GM10248 (cell line): ENCODE measurements around the gene OSTN.

Experiments used
- CTCF ChIA-PET: fragments of 300-600 bp; sonication (Branson Sonifier 250); formaldehyde crosslinking; extraction: SDS; loops from one replicate; lab custom pipeline; 2021; ENCODE audit warnings: antibody characterized with exemption; lab: Yijun Ruan, JAX
- POLR2A ChIA-PET: fragments of 350-650 bp; sonication (Branson Sonifier 250); formaldehyde crosslinking; extraction: SDS; loops from one replicate; lab custom pipeline; 2020; ENCODE audit warnings: antibody characterized with exemption; lab: Yijun Ruan, JAX
- DNase-seq: peaks from one replicate; pipeline ENCODE4 v3.0.0; 2012; ENCODE audit errors: extremely low spot score
- CTCF ChIP-seq: IDR thresholded peaks from 2 replicates; pipeline ENCODE4 v1.5.1; 2012; ENCODE audit warnings: mild to moderate bottlenecking, low read depth; ENCODE audit errors: extremely low read depth, missing control alignments, control extremely low read depth

Gene OSTN

GRCh38 chr3:191300422-191300821 is 101.4 kb downstream of the OSTN start:
- ChIA-PET CTCF (interaction anchor here (1.0 to 1.9 kb wide), 4 partner anchors 15 to 56 kb away, joined by 3 to 7 read pairs (median 4); no protein-coding TSS in a partner anchor), POLR2A (no interaction called here)
- TF ChIP-seq CTCF: no peak
- DNase-seq: no peak

GRCh38 chr3:191301017-191301416 is 102.0 kb downstream of the OSTN start:
- CTCF ChIA-PET: interaction anchor here (1.0 to 1.9 kb wide), 3 partner anchors 14 to 39 kb away, joined by 3 to 4 read pairs (median 4); no protein-coding TSS in a partner anchor
- TF ChIP-seq CTCF: no peak
- DNase-seq: peak; percentile 54
- POLR2A ChIA-PET: interaction anchor here (0.7 kb wide), 1 partner anchor 37 kb away, joined by 4 read pairs; no protein-coding TSS in a partner anchor

GRCh38 chr3:191301782-191302411 is 102.9 kb downstream of the OSTN start:
- CTCF ChIA-PET: interaction anchor here (1.9 kb wide), 1 partner anchor 36 kb away, joined by 4 read pairs; no protein-coding TSS in a partner anchor
- POLR2A ChIA-PET: interaction anchor here (0.7 kb wide), 1 partner anchor 11 kb away, joined by 3 read pairs; no protein-coding TSS in a partner anchor
- no peak for DNase-seq
- no peak for TF ChIP-seq CTCF

- no peak for DNase-seq
- ChIA-PET CTCF (interaction anchor here (1.7 kb wide), 1 partner anchor 10 kb away, joined by 5 read pairs; no protein-coding TSS in a partner anchor), POLR2A (no interaction called here)
- TF ChIP-seq CTCF: no peak
Measured at GRCh38 chr3:191302451-191302850, 103.4 kb downstream of the OSTN start.

- TF ChIP-seq CTCF: no peak
- no peak for DNase-seq
- CTCF ChIA-PET: interaction anchor here (1.0 to 1.7 kb wide), 2 partner anchors 11 to 26 kb away, joined by 3 to 5 read pairs; partner anchors contain the start of gene CCDC50
- POLR2A ChIA-PET: no interaction called here
Measured at GRCh38 chr3:191303596-191303995, 104.6 kb downstream of the OSTN start.

GRCh38 chr3:191306428-191306827 is 107.4 kb downstream of the OSTN start:
- CTCF ChIA-PET: interaction anchor here (1.2 kb wide), 2 partner anchors 18 to 20 kb away, joined by 3 to 4 read pairs; no protein-coding TSS in a partner anchor

More at GRCh38 chr3:191306428-191306827, 107.4 kb downstream of the OSTN start:
- no peak for DNase-seq
- TF ChIP-seq CTCF: no peak
- POLR2A ChIA-PET: no interaction called here
